DOHH2 (cell line): ENCODE data around the gene SEC14L2.

ENCODE experiments used
- CTCF ChIP-seq: fragments of 200-600 bp; sonication (generic); IDR thresholded peaks from one replicate; pipeline ENCODE4 v1.5.1; 2014; ENCODE audit warnings: antibody characterized with exemption, mild to moderate bottlenecking, low read depth, low read length; ENCODE audit not compliant: poor library complexity, severe bottlenecking
- EZH2phosphoT487 ChIP-seq: fragments of 200-600 bp; sonication (generic); IDR thresholded peaks from 2 replicates; pipeline ENCODE4 v1.6.1; 2017; ENCODE audit warnings: borderline replicate concordance, mild to moderate bottlenecking, antibody characterized with exemption, low read length, moderate library complexity, mixed read lengths

DNA sequence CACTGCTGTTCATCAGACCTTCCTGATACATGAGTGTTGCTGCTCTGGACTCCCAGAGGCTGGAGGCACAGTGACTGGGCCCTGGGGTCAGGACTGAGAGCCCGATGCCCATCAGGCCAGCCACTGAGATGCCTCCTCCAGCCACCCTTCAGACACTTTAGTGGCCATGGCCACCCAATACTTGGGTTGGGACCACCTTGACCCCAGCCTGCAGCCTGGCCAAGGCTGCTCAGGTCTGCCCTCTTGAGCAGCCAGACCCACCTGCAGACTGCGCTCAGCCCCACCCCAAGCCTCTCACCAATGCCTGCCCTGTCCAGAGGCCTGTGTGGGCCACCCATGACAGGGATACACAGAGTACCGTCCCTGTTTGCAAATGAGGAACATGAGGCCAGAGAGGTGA, 13.8 kb upstream of the SEC14L2 start:
- TF ChIP-seq CTCF = no peak
- TF ChIP-seq EZH2phosphoT487 = no peak
